K562 (cell line): ENCODE results near the gene WFDC9. TPM values are rescaled to one million over a fixed set of nuclear protein-coding genes. Genes with fewer than 3 reads are reported as not detected.

ENCODE experiments used
- ATAC-seq: fragments of 200-7000 bp; cut with Tn5 transposase; 3 replicates; pipeline ENCODE4 v1.9.1; 2020; ENCODE audit warnings: moderate library complexity
- BruUV-seq: library from RNA; stranded (reverse); fragments of 400-500 nt; replicated peaks from 2 replicates; lab custom pipeline; 2021; lab: Mats Ljungman, UMichigan
- CTCF ChIA-PET: fragments of 300-600 bp; formaldehyde crosslinking; extraction: SDS; loops from one replicate; lab custom pipeline; 2021; ENCODE audit warnings: low intra/inter-chr PET ratio; lab: Yijun Ruan, JAX
- POLR2A ChIA-PET: fragments of 300-600, 350-650 bp; sonication (Branson Sonifier 250); formaldehyde crosslinking; extraction: SDS; loops from one replicate; lab custom pipeline; 2021; ENCODE audit warnings: antibody characterized with exemption, inconsistent platforms; lab: Yijun Ruan, JAX
- DNase-seq, 4 experiments: peaks; one replicate each; pipeline versions ENCODE4 v3.0.0 to v3.0.0-alpha.2; 2011 to 2018; ENCODE audit warnings: low spot score in 3 of 4, mixed read lengths in 3 of 4; ENCODE audit errors: extremely low read depth in 1 of 4
- FAIRE-seq: peaks from 2 replicates; lab custom pipeline; 2011; peaks lifted over from hg19 to GRCh38; lab: Jason Lieb, UNC
- H2AFZ ChIP-seq: 2 replicates; pipeline ENCODE4 v1.6.0; 2011; ENCODE audit warnings: low read depth, low read length, control low read depth, inconsistent platforms
- H3K27ac ChIP-seq: fragments of 200-600 bp; 3 replicates; pipeline ENCODE4 v1.8.0; 2011; ENCODE audit warnings: low read depth, mild to moderate bottlenecking, control low read depth, inconsistent platforms, low read length, moderate library complexity, mixed read lengths; ENCODE audit errors: extremely low read depth
- H3K27me3 ChIP-seq, 2 experiments: fragments of 300-600 bp in 1 of 2; 2 replicates in 1 of 2; 3 replicates in 1 of 2; pipeline versions ENCODE4 v1.6.0 to v1.8.0; 2011; ENCODE audit warnings: inconsistent platforms in 2 of 2, low read length in 2 of 2, mild to moderate bottlenecking in 1 of 2, mixed read lengths in 1 of 2, moderate library complexity in 1 of 2; ENCODE audit not compliant: control insufficient read depth in 2 of 2, insufficient read depth in 2 of 2
- H3K36me3 ChIP-seq: fragments of 300-600 bp; 3 replicates; pipeline ENCODE4 v1.8.0; 2011; ENCODE audit warnings: mild to moderate bottlenecking, low read length, inconsistent platforms; ENCODE audit not compliant: control insufficient read depth, insufficient read depth
- H3K4me1 ChIP-seq, 2 experiments: fragments of 200-600 bp in 1 of 2; replicated peaks in 1 of 2; 2 replicates in 1 of 2; 3 replicates in 1 of 2; pipeline versions ENCODE4 v1.5.1 to v1.8.0; 2011; ENCODE audit warnings: inconsistent platforms in 2 of 2, low read length in 2 of 2, mild to moderate bottlenecking in 1 of 2, mixed read lengths in 1 of 2, moderate library complexity in 1 of 2; ENCODE audit not compliant: control insufficient read depth in 2 of 2, insufficient read depth in 2 of 2
- H3K4me2 ChIP-seq: 2 replicates; pipeline ENCODE4 v1.6.1; 2011; ENCODE audit warnings: low read length, control low read depth, inconsistent platforms, mixed read lengths; ENCODE audit not compliant: insufficient read depth
- H3K4me3 ChIP-seq: fragments of 200-600 bp; sonication (generic), shearing (Covaris generic); 2 replicates; pipeline ENCODE4 v1.5.1; 2016; ENCODE audit warnings: control low read depth, inconsistent platforms
- H3K79me2 ChIP-seq: fragments of 200-600 bp; 3 replicates; pipeline ENCODE4 v1.8.0; 2011; ENCODE audit warnings: low read length, inconsistent platforms; ENCODE audit not compliant: control insufficient read depth, insufficient read depth
- H3K9ac ChIP-seq, 2 experiments: 2 replicates each; pipeline versions ENCODE4 v1.6.0 to v1.6.1; 2011; ENCODE audit warnings: low read depth in 2 of 2, low read length in 2 of 2, control low read depth in 1 of 2, inconsistent platforms in 1 of 2, mild to moderate bottlenecking in 1 of 2, mixed read lengths in 1 of 2; ENCODE audit not compliant: insufficient read depth in 1 of 2
- H3K9me1 ChIP-seq: one replicate; pipeline ENCODE4 v1.6.0; 2011; ENCODE audit warnings: inconsistent platforms, mild to moderate bottlenecking, low read length, moderate library complexity; ENCODE audit not compliant: control insufficient read depth, insufficient read depth
- H3K9me3 ChIP-seq: replicated peaks from 2 replicates; pipeline ENCODE4 v1.5.1; 2011; ENCODE audit warnings: low read depth, low read length, inconsistent platforms; ENCODE audit not compliant: control insufficient read depth, insufficient read depth
- H4K20me1 ChIP-seq: replicated peaks from 2 replicates; pipeline ENCODE4 v1.6.1; 2011; ENCODE audit warnings: low read length, inconsistent platforms, mixed read lengths; ENCODE audit not compliant: control insufficient read depth, insufficient read depth
- E2F5 ChIP-seq: sonication (generic); formaldehyde crosslinking; IDR thresholded peaks from 2 replicates; pipeline ENCODE4 v1.8.0; 2022; ENCODE audit warnings: mild to moderate bottlenecking, missing genetic modification reagents
- EP400 ChIP-seq: fragments of 450-650 bp; IDR thresholded peaks from 2 replicates; pipeline ENCODE4 v1.6.1; 2017; ENCODE audit warnings: antibody characterized with exemption, mild to moderate bottlenecking, moderate library complexity
- HDAC1 ChIP-seq, 2 experiments: fragments of 450-650 bp; IDR thresholded peaks; 2 replicates each; pipeline ENCODE4 v1.6.1; 2016 to 2017; ENCODE audit warnings: inconsistent platforms in 1 of 2, mild to moderate bottlenecking in 1 of 2, moderate library complexity in 1 of 2
- HOXB6 ChIP-seq: fragments of 250-450 bp; sonication (Bioruptor Pico); IDR thresholded peaks from 2 replicates; pipeline ENCODE4 v1.5.1; 2022; ENCODE audit warnings: mild to moderate bottlenecking, borderline replicate concordance
- MCM2 ChIP-seq: fragments of 450-650 bp; IDR thresholded peaks from 2 replicates; pipeline ENCODE4 v1.6.1; 2017; ENCODE audit warnings: low read depth, mild to moderate bottlenecking
- NCOA6 ChIP-seq: fragments of 450-650 bp; IDR thresholded peaks from 2 replicates; pipeline ENCODE4 v1.6.1; 2017; ENCODE audit warnings: mild to moderate bottlenecking
- SIN3A ChIP-seq, 2 experiments: fragments of 150-350 bp in 1 of 2; IDR thresholded peaks; 2 replicates each; pipeline ENCODE4 v1.6.1; 2011 to 2016; ENCODE audit warnings: borderline replicate concordance in 2 of 2, low read depth in 2 of 2, low read length in 2 of 2, mild to moderate bottlenecking in 2 of 2, moderate library complexity in 2 of 2; ENCODE audit not compliant: control insufficient read depth in 1 of 2
- SLC30A9 ChIP-seq: fragments of 250-450 bp; sonication (Bioruptor Pico); IDR thresholded peaks from 2 replicates; pipeline ENCODE4 v1.8.0; 2022; ENCODE audit warnings: mild to moderate bottlenecking, moderate library complexity
- SOX6 ChIP-seq: fragments of 450-650 bp; IDR thresholded peaks from 2 replicates; pipeline ENCODE4 v1.6.1; 2014; ENCODE audit warnings: mild to moderate bottlenecking
- ZNF133 ChIP-seq: fragments of 250-450 bp; sonication (Bioruptor Pico); IDR thresholded peaks from 2 replicates; pipeline ENCODE4 v1.4.0; 2020; ENCODE audit warnings: mild to moderate bottlenecking
- ZNF655 ChIP-seq: fragments of 250-450 bp; sonication (Bioruptor Pico); IDR thresholded peaks from 2 replicates; pipeline ENCODE4 v1.5.0; 2021
- WGBS: fragments of 100-300 bp; shearing (Covaris generic); methylation state at CpG from one replicate; pipeline ENCODE4 v1.1.6; 2016; ENCODE audit warnings: low coverage, mixed read lengths; ENCODE audit not compliant: insufficient coverage; ENCODE audit errors: missing lambda C conversion rate; 5-methylcytosine and 5-hydroxymethylcytosine counted together
- in situ Hi-C: fragments of 300-500 bp; cut with MboI; formaldehyde crosslinking; loops from 4 replicates; pipeline ENCODE4 v1.15.0; 2018; ENCODE audit warnings: inconsistent platforms, mixed read lengths
- intact Hi-C: fragments of 100-400 bp; cut with micrococcal nuclease; formaldehyde crosslinking; loops from 2 replicates; pipeline ENCODE4 v1.14.2; 2022
- polyA plus RNA-seq, 8 experiments: library from polyadenylated mRNA; depleted of rRNA in 4 of 8; stranded (reverse) in 5 of 8; unstranded in 3 of 8; fragments of >200 nt; fragmentation: Nextera tagmentation in 2 of 8; fragmentation: Illumina TruSeq in 1 of 8; extraction: Ambion mirVana in 2 of 8; extraction: Trizol in 1 of 8; gene quantifications; 2 replicates each; pipeline versions ENCODE4 v1.2.1 to v1.2.3, GENCODE V29; 2011 to 2014; ENCODE audit warnings: inconsistent platforms in 1 of 8, missing spikeins in 1 of 8
- total RNA-seq, 7 experiments: library from RNA; depleted of rRNA in 6 of 7; stranded (reverse); fragments of >200 nt in 6 of 7; fragmentation: Illumina TruSeq in 2 of 7; extraction: Trizol in 2 of 7; gene quantifications; 2 replicates each; pipeline versions ENCODE4 v1.2.1 to v1.2.3, GENCODE V29; 2011 to 2021; ENCODE audit warnings: low replicate concordance in 1 of 7
- TF ChIP-seq, protein P1 (sequence below): conservative IDR thresholded peaks from 2 replicates; pipeline ENCODE4 v1.6.1; 2011; ENCODE audit warnings: low read depth, mild to moderate bottlenecking, low read length; ENCODE audit not compliant: control insufficient read depth

The WFDC9 gene
- total and polyA plus RNA-seq, 9 of the 15 experiments (the other 6 are each of a cell fraction or from before 2014, with no cell fraction given), result not detected

DNA sequence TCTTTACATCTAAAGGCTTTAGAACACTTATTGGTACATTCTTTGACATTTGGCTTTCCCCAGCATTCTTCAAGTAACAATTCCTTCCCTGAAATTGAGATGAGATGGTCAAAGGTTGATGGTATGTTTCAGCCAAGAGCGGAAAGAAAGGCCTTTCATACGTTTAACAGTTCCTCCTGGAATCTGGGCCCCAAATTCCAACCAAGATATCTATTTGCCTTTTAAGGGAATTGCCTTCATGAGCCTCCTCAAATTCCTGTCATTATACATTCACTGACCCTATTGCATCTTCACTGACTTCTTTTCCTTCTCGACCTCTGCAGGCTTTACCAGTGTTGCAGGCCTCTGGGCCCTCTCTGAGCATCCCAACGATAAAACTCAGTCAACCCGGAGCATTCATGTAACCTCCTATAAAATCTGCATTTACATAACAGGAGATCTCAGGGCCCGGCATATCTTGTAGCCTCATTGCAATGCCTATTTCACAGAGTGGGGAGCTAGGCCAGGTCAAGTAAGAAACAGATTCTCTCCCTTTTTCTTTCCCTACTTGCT is 18.3 kb upstream of the WFDC9 start:
- no peak overlapping the region for H3K9ac ChIP-seq
- ATAC-seq (no peak), FAIRE-seq (no peak), DNase-seq (no peak)
- H3K9me3 ChIP-seq, result no peaks in the 10 kb centered on the region
- ChIA-PET POLR2A (no interaction called here), CTCF (no interaction called here)
- no peak overlapping the region for H2AFZ ChIP-seq
- 7% methylated on average over 6 of the region's 6 CpGs for WGBS
- H3K27me3 ChIP-seq, result peaks cover 0 to 4% of the 10 kb centered on the region in 2 experiments; a peak in 1 of 5 replicates
- H3K4me2 ChIP-seq, result no peak overlapping the region
- intact Hi-C loops, result no loop called here
- H4K20me1 ChIP-seq, result no peaks in the 10 kb centered on the region
- H3K4me3 ChIP-seq, result no peak overlapping the region
- H3K4me1 ChIP-seq, result no peaks in the 10 kb centered on the region
- H3K9me1 ChIP-seq, result peaks cover 2% of the 10 kb centered on the region
- H3K36me3 ChIP-seq, result no peaks in the 10 kb centered on the region
- no TSS peak for BruUV-seq
- no peak overlapping the region for H3K27ac ChIP-seq
- H3K79me2 ChIP-seq, result no peaks in the 10 kb centered on the region
- in situ Hi-C loops, result no loop called here
- no peak for TF ChIP-seq HOXB6 (CRISPR knock-in tag)
- TF ChIP-seq EP400, result no peak
- TF ChIP-seq, protein P1, sequence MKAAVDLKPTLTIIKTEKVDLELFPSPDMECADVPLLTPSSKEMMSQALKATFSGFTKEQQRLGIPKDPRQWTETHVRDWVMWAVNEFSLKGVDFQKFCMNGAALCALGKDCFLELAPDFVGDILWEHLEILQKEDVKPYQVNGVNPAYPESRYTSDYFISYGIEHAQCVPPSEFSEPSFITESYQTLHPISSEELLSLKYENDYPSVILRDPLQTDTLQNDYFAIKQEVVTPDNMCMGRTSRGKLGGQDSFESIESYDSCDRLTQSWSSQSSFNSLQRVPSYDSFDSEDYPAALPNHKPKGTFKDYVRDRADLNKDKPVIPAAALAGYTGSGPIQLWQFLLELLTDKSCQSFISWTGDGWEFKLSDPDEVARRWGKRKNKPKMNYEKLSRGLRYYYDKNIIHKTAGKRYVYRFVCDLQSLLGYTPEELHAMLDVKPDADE, result no peak
- no peak for TF ChIP-seq NCOA6
- TF ChIP-seq SIN3A (IDR thresholded peaks at IDR 0.05; ENCODE audit: borderline replicate concordance in 2 of 2, control insufficient read depth in 1 of 2, low read depth in 2 of 2, low read length in 2 of 2), result no peak
- TF ChIP-seq ZNF133, result no peak
- TF ChIP-seq HDAC1 (IDR thresholded peaks at IDR 0.05), result no peak
- TF ChIP-seq ZNF655, result no peak
- TF ChIP-seq E2F5 (CRISPR knock-in tag), result no peak
- no peak for TF ChIP-seq SOX6
- TF ChIP-seq SLC30A9 (CRISPR knock-in tag), result no peak
- no peak for TF ChIP-seq MCM2
